Effector memory CD8-positive, alpha-beta T cell (primary cell): ENCODE measurements around the gene CYP27C1.
"Not testable (repeated sequence)": the region's sequence is repeated elsewhere in the genome, so short reads cannot be mapped to it uniquely, and the experiment has no call there.

ENCODE experiments used
- ATAC-seq: fragments of 150-1000 bp; cut with Tn5 transposase; replicated peaks from 2 replicates; pipeline ENCODE4 v1.10.0; 2021; ENCODE audit warnings: mild to moderate bottlenecking, moderate library complexity
- DNase-seq, 3 experiments: peaks; one replicate each; pipeline ENCODE4 v3.0.0; 2021
- H3K27ac Mint-ChIP-seq, 2 donors: one replicate each; pipeline ENCODE4 v1.8.0; 2022; ENCODE audit warnings: mild to moderate bottlenecking in 2 of 2, mixed read lengths in 2 of 2, moderate library complexity in 2 of 2
- H3K27me3 Mint-ChIP-seq, 2 donors: one replicate each; pipeline ENCODE4 v1.8.0; 2022; ENCODE audit warnings: mixed read lengths in 2 of 2
- H3K36me3 Mint-ChIP-seq: one replicate; pipeline ENCODE4 v1.8.0; 2022; ENCODE audit warnings: mild to moderate bottlenecking, moderate library complexity, mixed read lengths; ENCODE audit not compliant: insufficient read depth
- H3K4me1 Mint-ChIP-seq, 2 donors: one replicate each; pipeline ENCODE4 v1.8.0; 2022; ENCODE audit warnings: low read depth in 2 of 2, mixed read lengths in 2 of 2
- H3K4me3 Mint-ChIP-seq, 2 donors: one replicate each; pipeline ENCODE4 v1.8.0; 2022; ENCODE audit warnings: mild to moderate bottlenecking in 2 of 2, mixed read lengths in 2 of 2, moderate library complexity in 2 of 2
- H3K9me3 Mint-ChIP-seq, 2 donors: one replicate each; pipeline ENCODE4 v1.8.0; 2022; ENCODE audit warnings: mixed read lengths in 2 of 2

The CYP27C1 gene

GRCh38 chr2:127217470-127218325, 2.4 kb downstream of the CYP27C1 start:
- Mint-ChIP-seq H3K4me3 (peak overlapping the region in 1 of 2 donors; percentile 41), H3K4me1 (peaks cover 11 to 12% of the 10 kb centered on the region in 2 donors), H3K9me3 (no peaks in the 10 kb centered on the region), H3K36me3 (no peaks in the 10 kb centered on the region), H3K27ac (no peak overlapping the region), H3K27me3 (peaks cover 40 to 73% of the 10 kb centered on the region in 2 donors)
- no peak for ATAC-seq
- DNase-seq = no peak

DNA sequence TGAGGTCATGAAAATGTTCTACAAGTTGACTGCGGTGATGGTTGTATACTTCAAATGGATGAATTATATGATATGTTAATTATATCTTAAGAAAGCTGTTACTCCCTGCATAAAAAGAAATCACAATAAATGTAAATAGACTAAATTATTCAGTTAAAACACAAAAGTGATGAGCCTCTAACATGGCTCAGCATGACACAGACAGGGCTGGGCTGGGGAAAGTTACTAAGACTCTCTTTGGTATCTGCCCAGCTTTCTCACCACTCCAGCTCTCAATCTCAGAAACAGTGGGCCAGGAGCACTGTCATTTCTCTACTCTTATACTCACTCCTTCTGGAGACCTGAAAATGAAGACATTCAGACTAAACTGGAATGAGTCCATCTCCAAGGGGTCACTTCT, 3.5 kb downstream of the CYP27C1 start:
- Mint-ChIP-seq H3K9me3 (no peaks in the 10 kb centered on the region), H3K27ac (no peak overlapping the region), H3K27me3 (peaks cover 51 to 81% of the 10 kb centered on the region in 2 donors), H3K36me3 (no peaks in the 10 kb centered on the region), H3K4me3 (no peak overlapping the region), H3K4me1 (peaks cover 11 to 12% of the 10 kb centered on the region in 2 donors)
- DNase-seq = no peak
- no peak for ATAC-seq

DNA sequence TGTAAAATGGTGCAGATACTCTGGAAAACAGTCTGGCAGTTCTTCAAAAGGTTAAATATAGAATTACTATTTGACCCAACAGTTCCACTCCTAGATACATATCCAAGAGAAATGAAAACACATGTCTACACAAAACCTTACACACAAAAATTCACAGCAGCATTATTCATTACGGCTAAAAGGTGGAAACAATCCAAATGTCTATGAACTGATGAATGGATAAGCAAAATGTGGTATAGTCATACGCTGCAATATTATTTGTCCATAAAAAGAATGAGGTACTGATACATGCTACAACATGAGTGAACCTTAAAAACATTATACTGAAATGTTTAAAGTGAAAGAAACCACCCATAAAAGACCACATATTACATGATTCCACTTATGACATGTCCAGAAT, 4.0 kb downstream of the CYP27C1 start:
- H3K36me3 Mint-ChIP-seq = no peaks in the 10 kb centered on the region
- H3K27me3 Mint-ChIP-seq = peaks cover 54 to 85% of the 10 kb centered on the region in 2 donors
- DNase-seq = no peak
- no peaks in the 10 kb centered on the region for H3K9me3 Mint-ChIP-seq
- H3K4me3 Mint-ChIP-seq = no peak overlapping the region
- H3K4me1 Mint-ChIP-seq = peaks cover 11 to 12% of the 10 kb centered on the region in 2 donors
- H3K27ac Mint-ChIP-seq = no peak overlapping the region
- no peak for ATAC-seq

GRCh38 chr2:127214201-127214600, 5.9 kb downstream of the CYP27C1 start:
- peaks cover 62 to 87% of the 10 kb centered on the region in 2 donors for H3K27me3 Mint-ChIP-seq
- DNase-seq, H3K4me1 Mint-ChIP-seq, H3K36me3 Mint-ChIP-seq, H3K4me3 Mint-ChIP-seq, H3K9me3 Mint-ChIP-seq, H3K27ac Mint-ChIP-seq, ATAC-seq: not testable (repeated sequence)

DNA sequence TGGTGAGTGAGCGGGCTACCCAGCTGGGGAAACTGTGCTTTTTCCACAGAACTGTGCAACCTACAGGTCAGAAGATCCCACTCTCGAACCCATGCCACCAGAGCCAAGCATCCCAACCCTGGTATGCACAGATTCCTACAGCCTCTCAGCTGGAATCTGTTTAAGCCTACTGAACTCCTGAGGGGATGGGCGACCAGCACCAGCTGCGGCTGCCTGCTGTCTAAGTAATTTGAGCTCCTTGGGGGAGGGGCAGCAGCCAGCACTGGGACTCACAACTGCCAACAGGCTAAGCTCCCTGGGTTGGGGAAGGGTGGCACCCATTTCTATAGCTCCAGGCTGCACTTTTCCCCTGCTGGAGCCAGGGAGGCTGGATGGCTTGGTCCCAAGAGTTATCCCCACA, 11.8 kb downstream of the CYP27C1 start:
- Mint-ChIP-seq H3K36me3 (no peaks in the 10 kb centered on the region), H3K4me3 (no peak overlapping the region), H3K9me3 (no peaks in the 10 kb centered on the region), H3K27ac (no peak overlapping the region), H3K4me1 (no peaks in the 10 kb centered on the region), H3K27me3 (peaks cover 63 to 91% of the 10 kb centered on the region in 2 donors)
- no peak for ATAC-seq
- no peak for DNase-seq

- no peaks in the 10 kb centered on the region for H3K36me3 Mint-ChIP-seq
- DNase-seq = no peak
- H3K27ac Mint-ChIP-seq = no peak overlapping the region
- H3K9me3 Mint-ChIP-seq = no peaks in the 10 kb centered on the region
- H3K27me3 Mint-ChIP-seq = peaks cover 43 to 79% of the 10 kb centered on the region in 2 donors
- no peak overlapping the region for H3K4me3 Mint-ChIP-seq
- no peak for ATAC-seq
- H3K4me1 Mint-ChIP-seq = no peaks in the 10 kb centered on the region
Measured at GRCh38 chr2:127205218-127206125, 14.6 kb downstream of the CYP27C1 start.

DNA sequence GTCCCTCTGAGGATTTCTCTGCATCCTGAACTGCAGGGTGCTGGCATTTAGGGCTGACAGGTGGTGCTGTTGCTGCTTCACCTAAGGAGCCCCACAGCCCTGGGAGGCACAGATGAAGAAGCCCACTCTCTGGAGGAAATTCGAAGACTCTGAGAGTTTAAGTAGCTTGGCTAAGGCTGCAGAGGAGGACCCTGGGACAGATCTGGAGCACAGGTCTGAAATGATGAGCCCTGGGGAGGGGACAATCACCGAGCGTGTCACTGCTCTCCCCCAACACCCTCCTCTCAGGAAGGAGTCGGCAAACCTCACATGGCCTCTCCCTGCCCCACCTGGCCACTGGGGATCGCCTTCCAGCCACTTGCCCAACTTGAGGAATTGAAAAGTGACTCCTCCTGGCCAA, 18.6 kb downstream of the CYP27C1 start:
- DNase-seq = no peak
- Mint-ChIP-seq H3K36me3 (no peaks in the 10 kb centered on the region), H3K4me1 (peaks cover 4 to 8% of the 10 kb centered on the region in 2 donors), H3K27ac (no peak overlapping the region), H3K4me3 (no peak overlapping the region), H3K9me3 (no peaks in the 10 kb centered on the region), H3K27me3 (peaks cover 16 to 45% of the 10 kb centered on the region in 2 donors)
- ATAC-seq = no peak

- Mint-ChIP-seq H3K27me3 (peaks cover 11 to 40% of the 10 kb centered on the region in 2 donors), H3K4me3 (no peak overlapping the region), H3K36me3 (no peaks in the 10 kb centered on the region), H3K9me3 (no peaks in the 10 kb centered on the region), H3K4me1 (peaks cover 4 to 8% of the 10 kb centered on the region in 2 donors), H3K27ac (no peak overlapping the region)
- DNase-seq = no peak
- no peak for ATAC-seq
Measured at GRCh38 chr2:127200962-127201361, 19.1 kb downstream of the CYP27C1 start.

DNA sequence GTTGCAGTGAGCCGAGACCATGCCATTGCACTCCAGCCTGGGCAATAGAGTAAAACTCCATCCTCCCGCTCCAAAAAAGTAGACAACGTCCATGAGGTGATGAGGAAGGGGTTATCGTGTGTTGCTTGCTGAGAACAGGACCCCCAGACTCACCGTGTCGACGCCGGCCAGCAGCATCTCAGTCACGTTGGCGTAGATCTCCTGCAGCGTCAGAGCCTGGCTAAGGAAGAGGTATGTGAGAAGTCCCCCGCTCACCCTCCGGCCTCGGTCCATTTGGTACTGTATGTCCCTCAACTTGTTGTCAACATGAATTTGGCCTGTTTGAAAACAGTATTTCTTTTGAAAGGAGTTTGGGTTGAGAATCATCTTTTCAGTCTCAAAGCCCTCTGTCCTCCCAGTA, 20.9 kb downstream of the CYP27C1 start:
- DNase-seq = no peak
- peaks cover 4 to 8% of the 10 kb centered on the region in 2 donors for H3K4me1 Mint-ChIP-seq
- H3K4me3 Mint-ChIP-seq = no peak overlapping the region
- no peaks in the 10 kb centered on the region for H3K9me3 Mint-ChIP-seq
- peaks cover 6 to 31% of the 10 kb centered on the region in 2 donors for H3K27me3 Mint-ChIP-seq
- no peak for ATAC-seq
- no peak overlapping the region for H3K27ac Mint-ChIP-seq
- H3K36me3 Mint-ChIP-seq = no peaks in the 10 kb centered on the region

DNA sequence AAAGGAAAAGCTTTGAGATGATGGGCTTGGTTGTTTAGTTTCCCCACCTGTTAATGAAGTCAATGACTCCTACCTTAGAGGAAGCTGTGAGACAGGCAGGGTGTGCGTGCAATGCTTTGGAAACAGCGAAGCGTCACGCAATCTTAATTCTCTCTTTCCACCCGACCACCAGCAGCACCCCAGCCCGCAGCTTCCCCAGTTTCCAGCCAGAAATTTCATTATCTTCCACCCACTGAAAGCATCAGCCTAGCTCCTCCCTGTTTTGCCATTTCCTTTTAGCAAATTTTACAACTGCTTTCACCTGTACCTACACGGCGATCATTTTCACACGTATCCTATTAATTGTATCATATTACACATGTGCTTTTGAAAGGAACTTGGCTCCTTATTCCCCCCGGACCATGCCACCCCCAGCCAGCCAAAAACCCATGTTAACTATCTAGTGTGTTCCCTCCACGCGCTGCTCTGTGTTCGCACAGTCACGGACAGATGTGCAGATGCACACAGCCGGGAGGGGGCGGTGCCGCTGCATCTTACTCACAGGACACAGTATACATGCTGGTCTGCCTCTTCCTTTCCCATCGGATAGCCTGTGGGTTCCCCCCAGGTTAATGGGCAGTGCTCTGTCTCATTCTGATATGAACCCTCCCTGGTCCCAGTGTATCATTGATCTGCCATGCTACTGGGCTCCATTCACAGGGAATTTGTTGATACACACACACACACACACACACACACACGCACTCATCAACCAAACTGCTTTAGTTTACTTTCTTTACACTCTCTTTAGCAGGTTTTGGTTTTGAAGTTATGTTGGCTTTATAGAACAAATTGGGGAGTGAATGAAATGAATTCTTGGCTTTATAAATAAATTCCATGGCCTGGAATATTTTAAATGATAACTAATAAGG, 22.4 kb downstream of the CYP27C1 start:
- H3K36me3 Mint-ChIP-seq = no peaks in the 10 kb centered on the region
- ATAC-seq = peak; percentile 91
- peak; percentile 25 to 46 (median 36) for DNase-seq
- H3K4me3 Mint-ChIP-seq = peak overlapping the region; percentile 64 to 77
- no peak overlapping the region for H3K27ac Mint-ChIP-seq
- no peaks in the 10 kb centered on the region for H3K9me3 Mint-ChIP-seq
- H3K27me3 Mint-ChIP-seq = peaks cover 0 to 29% of the 10 kb centered on the region in 2 donors
- peaks cover 4 to 8% of the 10 kb centered on the region in 2 donors for H3K4me1 Mint-ChIP-seq

GRCh38 chr2:127196998-127197397, 23.1 kb downstream of the CYP27C1 start:
- Mint-ChIP-seq H3K36me3 (no peaks in the 10 kb centered on the region), H3K27me3 (peaks cover 5 to 32% of the 10 kb centered on the region in 2 donors), H3K27ac (no peak overlapping the region), H3K4me3 (peak overlapping the region; percentile 64 to 77), H3K9me3 (no peaks in the 10 kb centered on the region), H3K4me1 (peaks cover 4 to 8% of the 10 kb centered on the region in 2 donors)
- peak; percentile 44 for ATAC-seq
- no peak for DNase-seq

GRCh38 chr2:127196549-127196948, 23.6 kb downstream of the CYP27C1 start:
- Mint-ChIP-seq H3K4me3 (no peak overlapping the region), H3K27ac (no peak overlapping the region), H3K4me1 (peaks cover 4 to 8% of the 10 kb centered on the region in 2 donors), H3K27me3 (peaks cover 9 to 32% of the 10 kb centered on the region in 2 donors), H3K36me3 (no peaks in the 10 kb centered on the region), H3K9me3 (no peaks in the 10 kb centered on the region)
- ATAC-seq (no peak), DNase-seq (no peak)
